B cell (primary cell): ENCODE measurements around the gene SIDT2.

Experiments
- EZH2 ChIP-seq: IDR thresholded peaks from 2 replicates; pipeline ENCODE4 v1.6.1; 2012; ENCODE audit warnings: borderline replicate concordance, low read depth, mild to moderate bottlenecking, moderate library complexity, low read length; ENCODE audit not compliant: insufficient read depth, poor library complexity, severe bottlenecking
- TF ChIP-seq, protein P1 (sequence below): fragments of 200-600 bp; IDR thresholded peaks from one replicate; pipeline ENCODE4 v1.8.0; 2022; ENCODE audit warnings: antibody characterized with exemption, mild to moderate bottlenecking

DNA sequence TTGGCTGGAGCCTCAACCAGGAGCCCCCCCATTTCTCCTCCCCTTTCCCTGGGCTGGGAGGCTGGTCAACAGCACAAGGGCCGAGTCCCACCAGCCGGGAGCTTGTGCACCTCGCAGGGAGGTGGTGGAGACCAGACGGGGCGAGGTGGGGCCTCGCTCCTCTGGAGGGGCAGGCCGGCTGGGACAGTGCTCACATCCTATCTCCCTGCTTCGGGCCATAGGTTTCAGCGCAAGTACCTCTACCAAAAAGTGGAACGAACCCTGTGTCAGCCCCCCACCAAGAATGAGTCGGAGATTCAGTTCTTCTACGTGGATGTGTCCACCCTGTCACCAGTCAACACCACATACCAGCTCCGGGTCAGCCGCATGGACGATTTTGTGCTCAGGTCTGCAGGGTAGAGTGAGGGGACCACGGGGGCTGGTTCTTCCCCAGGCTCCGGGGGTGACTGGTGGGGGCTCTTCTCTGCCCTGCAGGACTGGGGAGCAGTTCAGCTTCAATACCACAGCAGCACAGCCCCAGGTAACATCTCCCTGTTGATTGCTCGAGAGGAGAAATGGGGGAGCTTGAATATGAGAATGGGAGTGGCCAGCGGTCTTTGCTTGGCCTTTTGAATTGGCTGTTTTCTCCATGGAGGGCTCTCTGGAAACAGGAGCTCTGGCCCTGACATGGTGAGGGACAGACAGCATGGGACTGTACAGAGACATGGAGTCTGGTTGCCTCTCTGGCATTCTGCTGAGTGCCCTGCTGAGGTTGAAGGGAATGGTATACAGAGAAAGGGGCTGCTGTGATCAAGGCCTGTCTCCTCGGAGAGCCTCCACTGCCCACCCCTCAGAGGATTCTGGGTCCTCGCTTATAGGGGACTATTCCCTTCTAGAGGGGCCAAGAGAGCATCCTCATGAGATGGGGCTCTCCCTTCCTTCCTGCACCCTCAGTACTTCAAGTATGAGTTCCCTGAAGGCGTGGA is 3.3 kb downstream of the SIDT2 start:
- TF ChIP-seq, protein P1, sequence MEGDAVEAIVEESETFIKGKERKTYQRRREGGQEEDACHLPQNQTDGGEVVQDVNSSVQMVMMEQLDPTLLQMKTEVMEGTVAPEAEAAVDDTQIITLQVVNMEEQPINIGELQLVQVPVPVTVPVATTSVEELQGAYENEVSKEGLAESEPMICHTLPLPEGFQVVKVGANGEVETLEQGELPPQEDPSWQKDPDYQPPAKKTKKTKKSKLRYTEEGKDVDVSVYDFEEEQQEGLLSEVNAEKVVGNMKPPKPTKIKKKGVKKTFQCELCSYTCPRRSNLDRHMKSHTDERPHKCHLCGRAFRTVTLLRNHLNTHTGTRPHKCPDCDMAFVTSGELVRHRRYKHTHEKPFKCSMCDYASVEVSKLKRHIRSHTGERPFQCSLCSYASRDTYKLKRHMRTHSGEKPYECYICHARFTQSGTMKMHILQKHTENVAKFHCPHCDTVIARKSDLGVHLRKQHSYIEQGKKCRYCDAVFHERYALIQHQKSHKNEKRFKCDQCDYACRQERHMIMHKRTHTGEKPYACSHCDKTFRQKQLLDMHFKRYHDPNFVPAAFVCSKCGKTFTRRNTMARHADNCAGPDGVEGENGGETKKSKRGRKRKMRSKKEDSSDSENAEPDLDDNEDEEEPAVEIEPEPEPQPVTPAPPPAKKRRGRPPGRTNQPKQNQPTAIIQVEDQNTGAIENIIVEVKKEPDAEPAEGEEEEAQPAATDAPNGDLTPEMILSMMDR: no peak
- TF ChIP-seq EZH2: no peak
